GM12891 (cell line): ENCODE results near the gene HSD17B12.

ENCODE experiments used
- PAX5 ChIP-seq: IDR thresholded peaks from 2 replicates; pipeline ENCODE4 v1.6.1; 2011; ENCODE audit warnings: low read length, moderate library complexity, mild to moderate bottlenecking; ENCODE audit not compliant: insufficient read depth, severe bottlenecking
- POLR2A ChIP-seq: IDR thresholded peaks from 2 replicates; pipeline ENCODE4 v1.6.1; 2011; ENCODE audit warnings: low read depth, low read length, control low read depth
- POLR2AphosphoS5 ChIP-seq: IDR thresholded peaks from 2 replicates; pipeline ENCODE4 v1.6.1; 2011; ENCODE audit warnings: low read depth, low read length, control low read depth
- POU2F2 ChIP-seq: IDR thresholded peaks from 2 replicates; pipeline ENCODE4 v1.6.1; 2011; ENCODE audit warnings: low read depth, mild to moderate bottlenecking, control low read depth, low read length, moderate library complexity
- SPI1 ChIP-seq: IDR thresholded peaks from 2 replicates; pipeline ENCODE4 v1.6.1; 2011; ENCODE audit warnings: low read depth, low read length, control low read depth
- TAF1 ChIP-seq: IDR thresholded peaks from 2 replicates; pipeline ENCODE4 v1.6.1; 2011; ENCODE audit warnings: low read depth, low read length, control low read depth

- no peak for TF ChIP-seq SPI1
- no peak for TF ChIP-seq POLR2AphosphoS5
- no peak for TF ChIP-seq POLR2A
- TF ChIP-seq TAF1: no peak
- no peak for TF ChIP-seq POU2F2
- TF ChIP-seq PAX5: no peak
These were observed 225.3 kb downstream of the HSD17B12 start for GRCh38 chr11:43905813-43906241.
